Measurements from ENCODE around the gene FBXO44.

- TF ChIP-seq ZNF558 (tag by site-specific recombination; IDR thresholded peaks at IDR 0.05) (no peak), CTCF (tag by site-specific recombination; IDR thresholded peaks at IDR 0.05) (no peak), REST (tag by site-specific recombination; IDR thresholded peaks at IDR 0.05) (no peak), ZNF138 (tag by site-specific recombination; IDR thresholded peaks at IDR 0.05; ENCODE audit: borderline replicate concordance) (no peak), ZNF548 (tag by site-specific recombination; IDR thresholded peaks at IDR 0.05) (no peak), HOXC10 (CRISPR knock-in tag; IDR thresholded peaks at IDR 0.05) (no peak), ZNF654 (tag by site-specific recombination; IDR thresholded peaks at IDR 0.05; ENCODE audit: low read depth) (no peak), ZBTB1 (tag by site-specific recombination; IDR thresholded peaks at IDR 0.05) (no peak), ZNF221 (tag by site-specific recombination; IDR thresholded peaks at IDR 0.05; ENCODE audit: borderline replicate concordance) (no peak), ZNF510 (tag by site-specific recombination; IDR thresholded peaks at IDR 0.05; ENCODE audit: insufficient replicate concordance) (no peak)
- TF ChIP-seq, protein P1, sequence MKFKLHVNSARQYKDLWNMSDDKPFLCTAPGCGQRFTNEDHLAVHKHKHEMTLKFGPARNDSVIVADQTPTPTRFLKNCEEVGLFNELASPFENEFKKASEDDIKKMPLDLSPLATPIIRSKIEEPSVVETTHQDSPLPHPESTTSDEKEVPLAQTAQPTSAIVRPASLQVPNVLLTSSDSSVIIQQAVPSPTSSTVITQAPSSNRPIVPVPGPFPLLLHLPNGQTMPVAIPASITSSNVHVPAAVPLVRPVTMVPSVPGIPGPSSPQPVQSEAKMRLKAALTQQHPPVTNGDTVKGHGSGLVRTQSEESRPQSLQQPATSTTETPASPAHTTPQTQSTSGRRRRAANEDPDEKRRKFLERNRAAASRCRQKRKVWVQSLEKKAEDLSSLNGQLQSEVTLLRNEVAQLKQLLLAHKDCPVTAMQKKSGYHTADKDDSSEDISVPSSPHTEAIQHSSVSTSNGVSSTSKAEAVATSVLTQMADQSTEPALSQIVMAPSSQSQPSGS (tag by site-specific recombination; IDR thresholded peaks at IDR 0.05; ENCODE audit: low read depth), result no peak
Measured at GRCh38 chr1:11664336-11665065, 9.8 kb downstream of the FBXO44 start.
